A172 (cell line): Measurements from ENCODE around the gene GORAB. TPM values are rescaled to one million over a fixed set of nuclear protein-coding genes. Genes with fewer than 3 reads are reported as not detected.

Source experiments
- DNase-seq: peaks from one replicate; pipeline ENCODE4 v3.0.0-alpha.2; 2015; ENCODE audit warnings: low spot score
- total RNA-seq: library from RNA; depleted of rRNA; stranded (reverse); fragments of >200 nt; shearing (Covaris generic); gene quantifications from 2 replicates; pipeline ENCODE4 v1.2.3, GENCODE V29; 2014; rRNA removed

The GORAB gene
- total RNA-seq, 1 experiment from 2014 or later = 21.1 TPM

DNA sequence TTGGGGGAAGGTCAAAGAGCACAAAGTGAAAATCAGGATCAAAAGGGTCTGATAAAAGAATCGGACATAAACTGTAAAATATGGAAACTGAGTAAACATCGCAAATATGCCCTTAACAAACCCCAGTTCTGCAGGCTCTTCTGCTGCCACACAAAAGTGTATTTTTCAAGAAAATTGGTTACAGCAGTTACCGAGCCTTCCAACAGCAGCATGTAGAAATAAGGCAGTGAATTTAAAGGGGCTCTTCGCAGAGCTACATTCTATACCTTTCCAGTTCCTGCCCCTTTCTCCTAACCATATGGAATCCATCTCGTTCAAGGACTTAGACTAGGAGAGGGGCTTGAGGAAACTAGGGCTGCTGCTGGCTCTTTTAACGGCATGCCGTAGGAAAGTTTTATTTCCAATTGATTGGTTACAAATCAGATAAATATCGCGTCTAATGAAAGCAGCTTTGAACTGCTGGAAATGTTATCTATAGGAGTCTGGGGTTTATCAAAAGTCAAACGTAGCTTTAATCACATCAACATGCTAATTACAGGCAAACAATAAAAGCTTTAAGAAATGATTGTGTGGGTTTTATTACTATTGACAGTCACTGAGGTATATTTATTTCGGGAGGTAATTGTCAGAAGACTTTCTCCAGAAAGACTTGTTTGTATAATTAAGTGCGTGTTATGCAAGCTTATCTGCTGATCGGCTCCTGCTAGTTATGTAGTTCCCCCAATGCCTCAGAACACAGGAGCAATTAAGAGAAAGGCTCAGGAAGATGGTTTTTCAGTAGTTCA is 59.1 kb downstream of the GORAB start:
- no peak for DNase-seq

DNA sequence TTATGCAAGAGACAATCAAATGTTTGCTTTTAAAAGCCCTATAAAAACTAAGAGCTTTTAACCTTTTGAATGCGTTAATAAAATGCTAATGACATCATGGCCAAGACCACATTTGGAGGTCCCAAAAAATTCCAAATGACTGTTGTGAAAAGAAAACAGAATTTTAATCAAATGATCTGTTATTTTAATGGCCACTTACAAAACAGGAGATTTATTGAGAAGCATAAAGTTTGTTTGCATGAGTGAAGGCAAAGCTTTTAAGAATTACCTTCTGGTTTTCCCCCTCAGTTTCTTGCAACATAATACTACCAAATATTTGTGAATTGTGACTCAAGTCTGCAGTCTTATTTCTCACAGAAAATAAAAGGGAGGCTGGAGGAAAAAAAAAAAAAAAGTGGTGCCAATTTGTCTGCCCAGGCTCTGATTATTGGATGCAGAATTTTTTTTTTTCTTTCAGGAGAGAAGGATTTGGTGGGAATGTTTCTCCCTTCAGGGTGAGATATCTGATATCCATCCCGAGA is 60.7 kb downstream of the GORAB start:
- DNase-seq = no peak

DNA sequence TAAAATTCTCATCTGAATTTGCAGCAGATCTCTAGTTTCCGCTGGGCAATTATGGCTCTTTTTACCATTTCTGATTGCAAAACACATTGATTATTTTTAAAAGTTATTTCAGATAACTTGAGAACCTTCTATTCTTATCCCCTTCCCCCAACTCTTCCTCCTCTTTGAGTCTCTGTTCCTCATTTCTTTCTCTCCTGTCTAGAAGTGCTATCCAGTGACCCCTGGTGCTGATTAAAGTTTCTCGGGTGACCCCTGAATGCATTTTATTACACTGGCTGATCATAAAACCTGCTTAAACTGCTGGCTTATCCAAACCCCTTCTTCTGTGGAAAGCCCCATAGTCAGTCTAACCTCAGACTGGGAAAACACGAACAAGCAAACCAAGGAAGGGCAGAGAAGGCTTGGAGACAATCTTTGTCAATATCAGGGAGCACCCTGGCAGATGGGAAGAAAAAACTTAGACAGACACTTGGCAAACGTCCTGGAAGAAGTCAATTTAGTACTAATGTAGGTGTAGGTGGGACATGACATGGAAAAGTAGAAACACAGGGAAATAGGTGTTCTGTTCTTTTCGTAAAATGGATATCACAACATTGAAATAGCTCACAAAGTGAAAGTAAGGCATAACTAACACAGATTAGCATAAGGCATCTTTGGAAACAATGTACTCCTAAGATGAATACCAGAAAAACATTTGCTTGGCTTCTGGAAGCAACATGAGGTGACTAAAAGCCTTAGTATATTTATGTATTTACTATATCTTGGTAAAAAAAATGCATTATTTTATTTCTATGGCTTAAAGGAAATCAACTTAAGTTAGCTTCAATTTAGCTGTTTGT is 61.4 kb downstream of the GORAB start:
- DNase-seq = no peak

DNA sequence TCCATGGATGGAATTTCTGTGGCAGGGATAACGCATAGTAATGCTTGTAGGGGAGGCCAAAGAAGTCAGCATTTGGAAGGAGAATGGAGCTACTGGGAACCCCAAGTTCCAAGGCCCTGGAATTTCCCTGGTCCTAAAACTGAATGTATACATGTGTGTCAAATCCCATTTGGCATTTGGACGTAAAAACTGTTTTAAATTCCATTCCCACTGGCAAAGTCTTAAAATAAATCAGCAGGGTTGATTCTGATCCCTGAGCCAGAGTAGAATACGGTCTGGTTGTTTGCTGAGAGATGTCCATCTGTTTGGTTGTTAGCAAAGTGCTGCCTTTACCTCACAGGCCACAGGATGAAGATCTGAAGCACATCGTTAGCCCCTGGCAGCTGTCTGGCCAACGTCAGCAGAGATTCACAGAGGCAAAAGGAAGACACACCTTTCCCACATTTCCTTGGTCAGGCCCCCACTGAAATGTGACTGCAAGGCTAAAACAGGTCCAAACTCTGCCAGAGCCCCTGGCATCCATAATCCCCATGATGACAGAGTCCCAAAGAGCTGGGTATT is 62.2 kb downstream of the GORAB start:
- no peak for DNase-seq

DNA sequence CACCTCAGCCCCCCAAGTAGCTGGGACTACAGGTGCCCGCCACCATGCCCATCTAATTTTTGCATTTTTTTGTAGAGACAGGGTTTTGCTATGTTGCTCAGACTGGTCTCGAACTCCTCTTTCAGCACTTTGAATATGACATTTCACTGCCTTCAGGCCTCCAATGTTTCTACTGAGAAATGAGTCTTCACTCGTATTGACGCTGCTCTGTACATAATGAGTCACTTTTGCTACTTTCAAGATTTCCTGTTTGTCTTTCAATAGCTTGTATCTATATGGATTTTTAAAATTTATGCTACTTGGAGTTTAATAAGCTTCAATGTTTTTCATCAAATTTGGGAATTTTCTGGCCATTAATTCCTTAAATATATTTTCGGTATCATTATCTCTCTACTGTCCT is 64.7 kb downstream of the GORAB start:
- no peak for DNase-seq

DNA sequence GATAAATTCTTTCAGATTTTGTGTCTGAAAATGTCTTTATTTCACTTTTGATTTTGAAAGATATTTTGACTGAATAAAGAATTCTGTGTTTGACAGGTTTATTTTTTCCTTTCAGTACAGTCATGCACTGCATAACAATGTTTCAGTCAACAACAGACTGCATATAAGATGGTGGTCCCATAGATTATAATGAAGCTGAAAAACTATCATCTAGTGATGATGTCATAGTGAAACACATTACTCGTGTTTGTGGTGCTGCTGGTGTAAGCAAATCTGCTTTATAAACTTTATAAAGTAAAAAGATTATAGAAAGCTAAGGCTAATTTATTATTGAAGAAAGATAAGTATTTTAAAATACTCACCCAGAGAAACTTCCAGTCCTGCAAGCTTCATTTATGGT is 66.7 kb downstream of the GORAB start:
- DNase-seq = no peak

DNA sequence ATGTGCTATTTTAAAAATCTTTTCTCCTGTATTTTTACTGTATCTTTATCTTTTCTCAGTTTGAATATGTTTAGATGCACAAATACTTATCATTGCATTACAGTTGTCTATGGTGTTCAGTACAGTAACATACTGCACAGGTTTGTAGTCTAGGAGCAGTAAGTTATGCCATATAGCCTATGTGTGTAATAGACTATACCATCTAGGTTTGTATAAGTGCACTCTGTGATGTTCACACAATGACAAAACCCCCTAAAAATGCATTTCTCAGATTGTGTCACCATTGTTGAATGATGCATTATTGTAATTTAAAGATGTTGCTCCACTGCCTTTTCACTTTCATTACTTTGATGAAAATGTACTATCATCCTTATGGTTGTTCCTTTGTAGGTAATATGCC is 67.1 kb downstream of the GORAB start:
- DNase-seq = no peak

DNA sequence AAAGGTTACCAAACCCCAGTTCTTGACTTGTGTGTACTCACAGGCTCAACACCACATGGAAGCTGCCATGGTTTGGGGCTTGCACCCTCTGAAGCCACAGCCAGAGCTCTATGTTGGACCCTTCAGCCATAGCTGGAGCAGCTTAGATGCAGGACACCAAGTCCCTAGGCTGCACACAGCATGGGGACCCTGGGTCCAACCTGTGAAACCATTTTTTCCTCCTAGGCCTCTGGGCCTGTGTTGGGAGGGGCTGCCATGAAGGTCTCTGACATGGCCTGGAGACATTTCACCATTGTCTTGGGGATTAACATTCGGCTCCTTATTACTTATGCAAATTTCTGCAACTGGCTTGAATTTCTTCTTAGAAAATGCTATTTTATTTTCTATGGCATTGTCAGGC is 69.9 kb downstream of the GORAB start:
- DNase-seq = no peak

Other genes starting within 250 kb of the GORAB start
- 14.0 and 18.2 TPM in 2 replicates for gene PRRX1, start 132.0 kb downstream of the GORAB start, total RNA-seq